Measurements from ENCODE around the gene PLCL1.

The PLCL1 gene

DNA sequence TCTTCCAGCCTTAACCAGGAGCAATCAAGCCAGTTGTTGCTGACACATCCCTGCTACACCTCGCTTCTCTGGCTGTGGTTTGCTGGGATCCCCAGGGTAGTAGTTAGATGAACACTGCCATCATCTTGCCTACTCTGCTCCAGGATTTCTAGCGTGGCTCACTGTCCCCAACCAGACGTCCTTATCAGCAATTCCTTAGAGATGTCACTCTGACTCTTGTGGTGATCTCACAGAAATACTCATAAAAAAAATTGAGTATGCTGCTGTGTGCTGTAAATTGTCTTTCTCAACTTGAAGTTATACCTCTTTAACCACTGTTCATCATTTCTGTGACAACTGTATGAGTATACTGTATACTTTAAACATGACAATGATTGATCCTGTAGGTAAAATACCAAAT, 63.2 kb downstream of the PLCL1 start:
- H4K20me1 ChIP-seq (ENCODE audit: insufficient read depth, low read length): no peaks in the 10 kb centered on the region
- H3K36me3 ChIP-seq (ENCODE audit: insufficient read depth, low read length): no peaks in the 10 kb centered on the region
- H3K79me2 ChIP-seq (ENCODE audit: insufficient read depth, low read length): no peaks in the 10 kb centered on the region
- H3K4me1 ChIP-seq (ENCODE audit: insufficient read depth, low read length, severe bottlenecking): no peaks in the 10 kb centered on the region
- no peaks in the 10 kb centered on the region for H3K27me3 ChIP-seq (ENCODE audit: insufficient read depth, low read length)
- no peak overlapping the region for H3K27ac ChIP-seq (ENCODE audit: low read depth, low read length, poor library complexity, severe bottlenecking)
- no peak overlapping the region for H3K4me3 ChIP-seq (ENCODE audit: low read depth, low read length, poor library complexity, severe bottlenecking)
- no peak overlapping the region for H2AFZ ChIP-seq (ENCODE audit: low read length)
- H3K9ac ChIP-seq (ENCODE audit: low read length): no peak overlapping the region
- H3K9me2 ChIP-seq (ENCODE audit: low read depth, low read length): no peaks in the 10 kb centered on the region
- H3F3A ChIP-seq (ENCODE audit: insufficient read depth, low read length): no peaks in the 10 kb centered on the region
- H3K4me2 ChIP-seq (ENCODE audit: low read length): no peak overlapping the region
- H3K9me3 ChIP-seq (ENCODE audit: low read length): no peaks in the 10 kb centered on the region
- no peak for TF ChIP-seq EZH2 (IDR thresholded peaks at IDR 0.05; ENCODE audit: borderline replicate concordance, low read length)
- TF ChIP-seq, protein P1, sequence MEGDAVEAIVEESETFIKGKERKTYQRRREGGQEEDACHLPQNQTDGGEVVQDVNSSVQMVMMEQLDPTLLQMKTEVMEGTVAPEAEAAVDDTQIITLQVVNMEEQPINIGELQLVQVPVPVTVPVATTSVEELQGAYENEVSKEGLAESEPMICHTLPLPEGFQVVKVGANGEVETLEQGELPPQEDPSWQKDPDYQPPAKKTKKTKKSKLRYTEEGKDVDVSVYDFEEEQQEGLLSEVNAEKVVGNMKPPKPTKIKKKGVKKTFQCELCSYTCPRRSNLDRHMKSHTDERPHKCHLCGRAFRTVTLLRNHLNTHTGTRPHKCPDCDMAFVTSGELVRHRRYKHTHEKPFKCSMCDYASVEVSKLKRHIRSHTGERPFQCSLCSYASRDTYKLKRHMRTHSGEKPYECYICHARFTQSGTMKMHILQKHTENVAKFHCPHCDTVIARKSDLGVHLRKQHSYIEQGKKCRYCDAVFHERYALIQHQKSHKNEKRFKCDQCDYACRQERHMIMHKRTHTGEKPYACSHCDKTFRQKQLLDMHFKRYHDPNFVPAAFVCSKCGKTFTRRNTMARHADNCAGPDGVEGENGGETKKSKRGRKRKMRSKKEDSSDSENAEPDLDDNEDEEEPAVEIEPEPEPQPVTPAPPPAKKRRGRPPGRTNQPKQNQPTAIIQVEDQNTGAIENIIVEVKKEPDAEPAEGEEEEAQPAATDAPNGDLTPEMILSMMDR (IDR thresholded peaks at IDR 0.05; ENCODE audit: low read length): no peak

DNA sequence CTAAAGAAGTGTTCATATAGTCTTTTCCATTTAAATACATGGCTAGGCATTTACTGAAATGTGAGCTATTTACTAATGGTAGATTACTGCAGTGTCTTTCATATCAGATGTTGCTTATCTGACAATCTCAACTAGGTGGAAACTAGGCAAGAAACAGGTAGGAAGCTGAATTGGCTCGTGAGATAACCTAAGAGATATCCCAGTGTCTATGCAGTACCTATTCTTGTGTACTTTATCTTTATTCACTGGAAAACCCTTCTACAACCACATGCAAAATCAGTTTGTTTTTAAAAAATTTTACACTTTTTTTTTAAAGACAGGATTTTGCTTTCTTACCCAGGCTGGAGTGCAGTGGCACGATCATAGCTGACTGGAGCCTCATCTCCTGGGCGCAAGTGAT, 63.8 kb downstream of the PLCL1 start:
- Histone ChIP-seq H3K4me2 (ENCODE audit: low read length) (no peak overlapping the region), H3K27me3 (ENCODE audit: insufficient read depth, low read length) (no peaks in the 10 kb centered on the region), H2AFZ (ENCODE audit: low read length) (no peak overlapping the region), H3F3A (ENCODE audit: insufficient read depth, low read length) (no peaks in the 10 kb centered on the region), H3K27ac (ENCODE audit: low read depth, low read length, poor library complexity, severe bottlenecking) (no peak overlapping the region), H4K20me1 (ENCODE audit: insufficient read depth, low read length) (no peaks in the 10 kb centered on the region), H3K4me3 (ENCODE audit: low read depth, low read length, poor library complexity, severe bottlenecking) (no peak overlapping the region), H3K9me3 (ENCODE audit: low read length) (no peaks in the 10 kb centered on the region), H3K9me2 (ENCODE audit: low read depth, low read length) (no peaks in the 10 kb centered on the region), H3K4me1 (ENCODE audit: insufficient read depth, low read length, severe bottlenecking) (no peaks in the 10 kb centered on the region), H3K79me2 (ENCODE audit: insufficient read depth, low read length) (no peaks in the 10 kb centered on the region), H3K36me3 (ENCODE audit: insufficient read depth, low read length) (no peaks in the 10 kb centered on the region), H3K9ac (ENCODE audit: low read length) (no peak overlapping the region)
- TF ChIP-seq, protein P1 (IDR thresholded peaks at IDR 0.05; ENCODE audit: low read length): no peak
- TF ChIP-seq EZH2 (IDR thresholded peaks at IDR 0.05; ENCODE audit: borderline replicate concordance, low read length): no peak

DNA sequence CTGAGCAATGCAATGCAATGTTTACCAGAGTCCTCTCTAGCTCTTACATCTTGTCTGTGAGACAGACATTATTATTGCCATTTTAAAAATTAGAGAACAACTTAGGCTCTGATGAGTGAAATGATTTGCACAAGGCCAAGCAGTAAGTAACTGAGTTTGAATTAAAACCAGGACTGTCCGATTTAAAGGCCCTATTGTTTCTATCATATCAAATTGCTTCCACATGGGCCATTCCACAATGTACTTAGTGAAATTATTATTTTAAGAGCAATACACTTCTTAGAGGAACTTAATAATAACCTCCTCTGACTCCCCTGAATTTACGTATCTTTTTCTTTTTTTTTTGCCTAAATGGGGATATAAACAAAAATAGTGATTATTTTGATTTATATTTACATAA, 64.6 kb downstream of the PLCL1 start:
- H3K9me2 ChIP-seq (ENCODE audit: low read depth, low read length): no peaks in the 10 kb centered on the region
- no peak overlapping the region for H3K4me3 ChIP-seq (ENCODE audit: low read depth, low read length, poor library complexity, severe bottlenecking)
- no peaks in the 10 kb centered on the region for H4K20me1 ChIP-seq (ENCODE audit: insufficient read depth, low read length)
- H3K9ac ChIP-seq (ENCODE audit: low read length): no peak overlapping the region
- no peak for TF ChIP-seq EZH2 (IDR thresholded peaks at IDR 0.05; ENCODE audit: borderline replicate concordance, low read length)
- TF ChIP-seq, protein P1 (IDR thresholded peaks at IDR 0.05; ENCODE audit: low read length): no peak
- H3K27ac ChIP-seq (ENCODE audit: low read depth, low read length, poor library complexity, severe bottlenecking): no peak overlapping the region
- H3K4me2 ChIP-seq (ENCODE audit: low read length): no peak overlapping the region
- no peaks in the 10 kb centered on the region for H3F3A ChIP-seq (ENCODE audit: insufficient read depth, low read length)
- H3K36me3 ChIP-seq (ENCODE audit: insufficient read depth, low read length): no peaks in the 10 kb centered on the region
- no peaks in the 10 kb centered on the region for H3K9me3 ChIP-seq (ENCODE audit: low read length)
- no peaks in the 10 kb centered on the region for H3K27me3 ChIP-seq (ENCODE audit: insufficient read depth, low read length)
- H3K4me1 ChIP-seq (ENCODE audit: insufficient read depth, low read length, severe bottlenecking): no peaks in the 10 kb centered on the region
- H2AFZ ChIP-seq (ENCODE audit: low read length): no peak overlapping the region
- H3K79me2 ChIP-seq (ENCODE audit: insufficient read depth, low read length): no peaks in the 10 kb centered on the region
